ENCODE data around the gene ZNF628. TPM values are rescaled to one million over a fixed set of nuclear protein-coding genes. Genes with fewer than 3 reads are reported as not detected.

Gene ZNF628
- total RNA-seq, 2 donors from 2014 or later: 7.9 to 9.0 TPM

DNA sequence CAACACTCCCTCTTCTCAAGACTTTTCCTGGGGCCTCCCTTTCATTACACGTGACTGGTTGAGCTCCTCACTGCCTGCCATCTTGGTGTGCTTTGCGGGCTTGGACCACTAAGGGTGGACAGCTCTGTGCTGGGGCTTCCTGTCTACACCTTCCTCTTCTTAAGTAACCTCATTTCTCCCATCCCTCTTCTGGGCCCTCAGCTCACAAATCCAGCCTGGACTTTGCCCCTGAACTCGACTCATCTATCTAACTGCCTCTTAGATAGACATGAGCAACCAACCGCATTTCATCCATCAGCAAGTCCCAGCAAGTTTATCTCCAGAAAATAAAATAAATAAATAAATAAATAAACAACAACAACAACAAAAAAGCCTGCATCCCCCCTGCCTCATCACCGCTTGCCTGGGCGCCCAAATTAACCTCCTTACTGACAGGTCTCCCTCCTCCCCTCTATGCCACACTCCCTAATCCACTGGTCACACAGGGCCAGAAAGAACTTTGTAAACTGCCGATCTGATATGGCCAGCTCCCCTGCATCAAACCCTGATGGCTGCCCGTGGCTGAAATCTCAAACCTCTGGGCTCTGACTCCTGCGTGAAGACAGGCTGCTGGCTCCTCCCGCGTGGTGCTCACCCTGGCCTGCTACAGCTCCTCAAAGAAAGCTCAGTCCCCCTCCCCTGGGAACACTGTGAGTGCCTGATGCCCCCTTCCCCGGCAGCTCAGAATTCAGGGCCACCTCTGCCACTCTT lies 22.7 kb upstream of the ZNF628 start:
- H3K36me3 Mint-ChIP-seq (ENCODE audit: insufficient read depth in 2 of 2): peaks cover 4 to 7% of the 10 kb centered on the region in 2 donors
- H3K9me3 Mint-ChIP-seq: no peaks in the 10 kb centered on the region
- H3K4me1 Mint-ChIP-seq (ENCODE audit: low read depth): peaks cover 5% of the 10 kb centered on the region
- no peak overlapping the region for H3K27ac Mint-ChIP-seq
- peaks cover 20% of the 10 kb centered on the region for H3K27me3 Mint-ChIP-seq (ENCODE audit: low read depth)
- no peak for DNase-seq
- H3K4me3 Mint-ChIP-seq: peak overlapping the region in 1 of 2 donors; percentile 59
- ATAC-seq (replicated peaks in 1 of 2): no peak

DNA sequence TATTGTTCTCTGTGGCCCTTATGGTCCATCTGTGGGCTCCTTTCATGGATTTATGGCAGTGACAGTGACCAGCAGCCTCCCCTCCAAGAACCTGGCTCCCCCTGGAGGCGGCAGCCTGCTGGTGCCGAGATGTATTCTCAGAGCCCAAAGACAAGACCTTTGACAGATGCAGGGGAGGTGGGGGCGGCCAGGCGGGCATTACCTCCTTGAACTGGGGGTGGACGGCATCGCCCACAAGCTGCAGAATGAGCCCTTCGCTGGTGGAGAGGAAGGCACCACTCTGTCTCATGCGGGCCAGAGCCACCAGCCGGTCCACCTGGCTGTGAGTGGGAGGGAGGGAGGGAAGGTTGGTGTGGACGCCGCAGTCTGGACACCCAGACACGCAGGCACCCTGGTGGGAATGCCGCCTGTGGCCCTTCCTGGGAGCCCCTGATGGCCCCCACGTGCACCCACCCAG lies 21.6 kb upstream of the ZNF628 start:
- Mint-ChIP-seq H3K9me3 (no peaks in the 10 kb centered on the region), H3K36me3 (ENCODE audit: insufficient read depth in 2 of 2) (peaks cover 4 to 7% of the 10 kb centered on the region in 2 donors), H3K4me1 (ENCODE audit: low read depth) (peaks cover 9% of the 10 kb centered on the region), H3K4me3 (no peak overlapping the region), H3K27me3 (ENCODE audit: low read depth) (peaks cover 20% of the 10 kb centered on the region), H3K27ac (no peak overlapping the region)
- ATAC-seq (replicated peaks in 1 of 2): no peak
- peak; percentile 49 to 58 for DNase-seq

DNA sequence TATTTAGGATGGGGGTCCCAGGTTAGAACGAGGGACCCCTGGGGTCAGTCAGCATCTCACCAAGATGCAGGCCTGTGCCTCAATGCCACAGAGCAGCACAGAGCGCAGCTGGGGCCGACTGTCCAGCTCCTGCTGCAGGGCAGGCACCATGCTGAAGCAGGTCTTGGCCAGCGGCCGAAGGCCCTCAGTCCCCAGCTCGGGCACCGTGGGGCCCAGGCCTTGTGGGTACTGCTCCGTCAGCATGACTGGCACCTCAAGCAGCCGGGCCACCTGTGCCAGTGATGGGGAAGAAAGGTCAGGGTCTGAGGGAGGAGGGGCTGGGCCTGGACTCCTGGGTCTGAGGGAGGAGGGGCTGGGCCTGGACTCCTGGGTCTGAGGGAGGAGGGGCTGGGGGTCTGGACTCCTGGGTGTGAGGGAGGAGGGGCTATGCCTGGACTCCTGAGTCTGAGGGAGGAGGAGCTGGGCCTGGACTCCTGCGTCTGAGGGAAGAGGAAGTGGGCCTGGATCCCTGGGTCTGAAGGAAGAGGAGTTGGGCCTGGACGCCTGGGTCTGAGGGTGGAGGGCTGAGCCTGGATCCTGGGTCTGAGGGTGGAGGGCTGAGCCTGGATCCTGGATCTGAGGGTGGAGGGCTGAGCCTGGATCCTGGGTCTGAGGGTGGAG lies 20.7 kb upstream of the ZNF628 start:
- no peak overlapping the region for H3K4me3 Mint-ChIP-seq
- H3K36me3 Mint-ChIP-seq (ENCODE audit: insufficient read depth in 2 of 2): peaks cover 4 to 7% of the 10 kb centered on the region in 2 donors
- DNase-seq (no peak), ATAC-seq (replicated peaks in 1 of 2) (no peak)
- H3K27me3 Mint-ChIP-seq (ENCODE audit: low read depth): peaks cover 20% of the 10 kb centered on the region
- H3K27ac Mint-ChIP-seq: no peak overlapping the region
- no peaks in the 10 kb centered on the region for H3K9me3 Mint-ChIP-seq
- peaks cover 17% of the 10 kb centered on the region for H3K4me1 Mint-ChIP-seq (ENCODE audit: low read depth)

- Mint-ChIP-seq H3K27ac (no peak overlapping the region), H3K4me1 (ENCODE audit: low read depth) (peaks cover 22% of the 10 kb centered on the region), H3K27me3 (ENCODE audit: low read depth) (peaks cover 20% of the 10 kb centered on the region), H3K36me3 (ENCODE audit: insufficient read depth in 2 of 2) (peaks cover 4 to 7% of the 10 kb centered on the region in 2 donors), H3K9me3 (no peaks in the 10 kb centered on the region), H3K4me3 (no peak overlapping the region)
- no peak for DNase-seq
- ATAC-seq (replicated peaks in 1 of 2): no peak
Observed at GRCh38 chr19:55456347-55456746, 20.1 kb upstream of the ZNF628 start.

GRCh38 chr19:55457683-55458457 lies 18.5 kb upstream of the ZNF628 start:
- no peak overlapping the region for H3K27ac Mint-ChIP-seq
- H3K36me3 Mint-ChIP-seq (ENCODE audit: insufficient read depth in 2 of 2): peaks cover 3 to 7% of the 10 kb centered on the region in 2 donors
- H3K4me1 Mint-ChIP-seq (ENCODE audit: low read depth): peaks cover 27% of the 10 kb centered on the region
- no peaks in the 10 kb centered on the region for H3K9me3 Mint-ChIP-seq
- DNase-seq (no peak), ATAC-seq (replicated peaks in 1 of 2) (no peak)
- H3K27me3 Mint-ChIP-seq (ENCODE audit: low read depth): peaks cover 13% of the 10 kb centered on the region
- no peak overlapping the region for H3K4me3 Mint-ChIP-seq

GRCh38 chr19:55459551-55459949 lies 16.9 kb upstream of the ZNF628 start:
- DNase-seq (no peak), ATAC-seq (replicated peaks in 1 of 2) (no peak)
- Mint-ChIP-seq H3K9me3 (no peaks in the 10 kb centered on the region), H3K36me3 (ENCODE audit: insufficient read depth in 2 of 2) (peaks cover 0 to 3% of the 10 kb centered on the region in 2 donors), H3K4me3 (no peak overlapping the region), H3K4me1 (ENCODE audit: low read depth) (peaks cover 29% of the 10 kb centered on the region), H3K27ac (no peak overlapping the region), H3K27me3 (ENCODE audit: low read depth) (no peaks in the 10 kb centered on the region)

- Mint-ChIP-seq H3K27ac (peak overlapping the region; percentile 71), H3K4me3 (peak overlapping the region; percentile 88 to 92), H3K36me3 (ENCODE audit: insufficient read depth in 2 of 2) (no peaks in the 10 kb centered on the region), H3K27me3 (ENCODE audit: low read depth) (no peaks in the 10 kb centered on the region), H3K9me3 (no peaks in the 10 kb centered on the region), H3K4me1 (ENCODE audit: low read depth) (peaks cover 29% of the 10 kb centered on the region)
- no peak for ATAC-seq (replicated peaks in 1 of 2)
- no peak for DNase-seq
Observed at GRCh38 chr19:55459950-55460657, 16.3 kb upstream of the ZNF628 start.

GRCh38 chr19:55460670-55461258 lies 15.7 kb upstream of the ZNF628 start:
- H3K27ac Mint-ChIP-seq: no peak overlapping the region
- peak overlapping the region; percentile 88 to 92 for H3K4me3 Mint-ChIP-seq

DNA sequence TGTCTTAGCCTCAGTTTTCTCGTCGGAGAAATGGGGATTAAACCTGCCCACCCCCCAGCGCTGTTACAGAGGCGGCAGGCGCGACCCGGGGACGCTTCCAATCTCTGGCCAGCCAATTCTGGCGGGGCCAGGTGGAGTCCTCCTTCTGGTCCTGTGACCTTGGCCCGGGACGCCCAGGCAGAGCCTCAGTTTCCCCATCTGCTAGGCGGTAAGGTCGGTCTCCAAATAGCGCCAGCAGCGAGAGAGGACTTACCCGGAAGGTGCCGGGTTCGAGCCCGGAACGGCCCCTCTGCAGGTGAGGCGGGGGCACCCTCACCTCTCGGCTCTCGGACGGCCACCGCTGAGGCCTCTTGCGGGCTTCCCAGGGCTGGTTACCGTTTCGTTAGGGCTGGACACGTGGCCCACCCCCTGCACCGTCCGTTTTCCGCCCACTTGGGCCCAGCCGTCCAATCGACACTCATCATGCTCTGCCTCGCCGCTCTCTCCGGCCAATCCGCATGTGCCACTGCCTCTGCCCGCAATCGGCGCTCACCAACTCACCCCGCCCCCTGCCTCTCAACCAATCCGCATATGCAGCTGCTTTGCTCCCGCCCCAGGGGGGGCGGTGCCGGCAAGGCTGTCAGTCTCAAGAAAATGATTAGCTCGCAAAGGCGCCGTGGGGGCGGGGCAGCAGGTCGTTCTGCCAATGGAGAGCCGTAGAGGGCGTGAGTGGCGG lies 15.0 kb upstream of the ZNF628 start, which contains the start of gene ISOC2:
Gene ISOC2 (minus strand): TSS at position 384 of the 715 bp plus-strand sequence. CDS start 5,156 bp downstream, outside the sequence.
- H3K4me1 Mint-ChIP-seq (ENCODE audit: low read depth): peaks cover 29% of the 10 kb centered on the region
- DNase-seq (peak; percentile 100), ATAC-seq (replicated peaks in 1 of 2) (peak; percentile 96 to 97)
- no peaks in the 10 kb centered on the region for H3K9me3 Mint-ChIP-seq
- peak within 1 kb of the TSS; percentile 88 to 92 for H3K4me3 Mint-ChIP-seq
- no peaks in the 10 kb centered on the region for H3K36me3 Mint-ChIP-seq (ENCODE audit: insufficient read depth in 2 of 2)
- peak within 1 kb of the TSS; percentile 64 for H3K27ac Mint-ChIP-seq
- no peaks in the 10 kb centered on the region for H3K27me3 Mint-ChIP-seq (ENCODE audit: low read depth)

More at GRCh38 chr19:55460670-55461258, 15.7 kb upstream of the ZNF628 start:
- ATAC-seq (replicated peaks in 1 of 2) (no peak), DNase-seq (peak; percentile 47)
- Mint-ChIP-seq H3K27me3 (ENCODE audit: low read depth) (no peaks in the 10 kb centered on the region), H3K9me3 (no peaks in the 10 kb centered on the region), H3K4me1 (ENCODE audit: low read depth) (peaks cover 29% of the 10 kb centered on the region), H3K36me3 (ENCODE audit: insufficient read depth in 2 of 2) (no peaks in the 10 kb centered on the region)

DNA sequence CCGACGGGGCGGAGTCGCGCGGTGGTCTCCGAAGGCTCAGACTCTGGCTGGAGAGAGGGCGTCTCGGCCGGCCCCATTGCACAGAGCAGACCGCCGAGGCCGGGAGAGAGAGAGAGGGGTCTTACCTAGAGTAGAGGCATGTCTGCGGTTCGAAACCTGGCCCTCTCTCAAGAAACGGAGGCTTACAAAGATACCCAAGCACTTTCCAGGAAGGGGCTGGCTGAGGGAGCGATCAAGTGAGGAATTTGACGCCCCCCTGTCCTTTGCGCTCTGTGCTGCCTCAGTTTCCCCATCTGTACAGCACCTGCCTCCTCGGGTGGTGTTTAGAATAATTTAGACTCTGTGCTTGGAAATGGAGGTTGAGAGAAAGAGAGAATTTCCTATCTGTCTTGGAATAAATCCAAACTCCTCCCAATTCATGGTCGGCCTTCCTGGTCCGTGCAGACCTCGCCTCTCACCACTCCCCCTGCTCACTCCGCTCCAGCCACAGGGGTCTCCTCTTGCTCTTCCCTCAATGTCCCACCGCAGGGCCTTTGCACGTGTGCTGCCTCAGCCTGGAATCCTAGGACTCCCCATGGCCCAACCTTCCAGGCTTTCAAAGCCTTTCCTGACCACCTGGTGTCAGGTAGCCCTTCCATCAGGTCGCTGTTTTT lies 14.3 kb upstream of the ZNF628 start:
- Mint-ChIP-seq H3K9me3 (no peaks in the 10 kb centered on the region), H3K36me3 (ENCODE audit: insufficient read depth in 2 of 2) (no peaks in the 10 kb centered on the region)
- DNase-seq: no peak

GRCh38 chr19:55462722-55463121 lies 13.7 kb upstream of the ZNF628 start:
- peak overlapping the region; percentile 88 to 92 for H3K4me3 Mint-ChIP-seq
- H3K27me3 Mint-ChIP-seq (ENCODE audit: low read depth): no peaks in the 10 kb centered on the region
- H3K27ac Mint-ChIP-seq: no peak overlapping the region
- ATAC-seq (replicated peaks in 1 of 2) (no peak), DNase-seq (no peak)
- no peaks in the 10 kb centered on the region for H3K9me3 Mint-ChIP-seq
- no peaks in the 10 kb centered on the region for H3K36me3 Mint-ChIP-seq (ENCODE audit: insufficient read depth in 2 of 2)
- peaks cover 29% of the 10 kb centered on the region for H3K4me1 Mint-ChIP-seq (ENCODE audit: low read depth)

More for the DNA sequence above, 14.3 kb upstream of the ZNF628 start:
- peaks cover 29% of the 10 kb centered on the region for H3K4me1 Mint-ChIP-seq (ENCODE audit: low read depth)
- no peak for ATAC-seq (replicated peaks in 1 of 2)
- peak overlapping the region; percentile 64 for H3K27ac Mint-ChIP-seq
- H3K4me3 Mint-ChIP-seq: peak overlapping the region; percentile 88 to 92
- H3K27me3 Mint-ChIP-seq (ENCODE audit: low read depth): no peaks in the 10 kb centered on the region

Measured in activated T-cell treated with anti-CD3 and anti-CD28 coated beads, Interleukin-2, amount 50 U/mL, for 72 hours (primary cell).